Daoy (cell line): Measurements from ENCODE around the gene AMBN. TPM values are rescaled to one million over a fixed set of nuclear protein-coding genes. Genes with fewer than 3 reads are reported as not detected.

Experiments used
- DNase-seq: peaks from one replicate; pipeline ENCODE4 v3.0.0-alpha.2; 2015; ENCODE audit warnings: low read depth
- total RNA-seq: library from RNA; depleted of rRNA; stranded (reverse); fragments of >200 nt; shearing (Covaris generic); gene quantifications from 2 replicates; pipeline ENCODE4 v1.2.3, GENCODE V29; 2014; rRNA removed

Gene AMBN, protein sequence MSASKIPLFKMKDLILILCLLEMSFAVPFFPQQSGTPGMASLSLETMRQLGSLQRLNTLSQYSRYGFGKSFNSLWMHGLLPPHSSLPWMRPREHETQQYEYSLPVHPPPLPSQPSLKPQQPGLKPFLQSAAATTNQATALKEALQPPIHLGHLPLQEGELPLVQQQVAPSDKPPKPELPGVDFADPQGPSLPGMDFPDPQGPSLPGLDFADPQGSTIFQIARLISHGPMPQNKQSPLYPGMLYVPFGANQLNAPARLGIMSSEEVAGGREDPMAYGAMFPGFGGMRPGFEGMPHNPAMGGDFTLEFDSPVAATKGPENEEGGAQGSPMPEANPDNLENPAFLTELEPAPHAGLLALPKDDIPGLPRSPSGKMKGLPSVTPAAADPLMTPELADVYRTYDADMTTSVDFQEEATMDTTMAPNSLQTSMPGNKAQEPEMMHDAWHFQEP
- total RNA-seq = 0.06 TPM in 1 of 2 replicates, not detected in the other

DNA sequence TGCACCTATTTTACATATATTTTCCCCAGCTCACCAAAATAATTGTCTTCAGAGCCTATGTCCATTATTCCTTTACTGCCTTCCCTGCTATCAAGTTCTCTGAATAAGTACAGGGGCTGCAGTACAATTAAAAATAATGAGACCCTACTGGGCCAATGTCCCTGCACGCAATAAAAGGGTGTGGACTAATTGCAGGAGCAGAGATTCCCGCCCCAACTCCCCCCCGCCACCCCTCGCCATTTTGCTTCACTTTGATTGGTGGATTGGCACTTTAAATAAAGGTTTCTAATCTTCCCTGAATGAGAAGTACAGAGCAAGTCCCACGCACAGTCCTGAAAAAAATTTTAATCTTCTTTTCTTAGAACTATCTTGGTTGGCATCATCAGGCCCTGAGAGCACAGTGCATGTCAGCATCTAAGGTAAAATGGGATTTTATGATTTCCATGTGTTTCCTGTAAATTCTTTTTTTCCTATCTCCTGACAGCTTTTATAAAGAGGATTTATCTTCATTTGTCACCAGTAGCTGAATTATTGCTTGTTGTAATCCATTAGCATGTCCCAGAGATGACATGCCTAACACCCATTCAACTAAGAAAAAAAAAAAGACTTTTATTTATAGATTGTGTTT lies at the start of gene AMBN:
AMBN (plus strand) TSS at position 302 of the 628 bp plus-strand sequence; CDS start at position 405, 103 bp downstream.
- DNase-seq = no peak

DNA sequence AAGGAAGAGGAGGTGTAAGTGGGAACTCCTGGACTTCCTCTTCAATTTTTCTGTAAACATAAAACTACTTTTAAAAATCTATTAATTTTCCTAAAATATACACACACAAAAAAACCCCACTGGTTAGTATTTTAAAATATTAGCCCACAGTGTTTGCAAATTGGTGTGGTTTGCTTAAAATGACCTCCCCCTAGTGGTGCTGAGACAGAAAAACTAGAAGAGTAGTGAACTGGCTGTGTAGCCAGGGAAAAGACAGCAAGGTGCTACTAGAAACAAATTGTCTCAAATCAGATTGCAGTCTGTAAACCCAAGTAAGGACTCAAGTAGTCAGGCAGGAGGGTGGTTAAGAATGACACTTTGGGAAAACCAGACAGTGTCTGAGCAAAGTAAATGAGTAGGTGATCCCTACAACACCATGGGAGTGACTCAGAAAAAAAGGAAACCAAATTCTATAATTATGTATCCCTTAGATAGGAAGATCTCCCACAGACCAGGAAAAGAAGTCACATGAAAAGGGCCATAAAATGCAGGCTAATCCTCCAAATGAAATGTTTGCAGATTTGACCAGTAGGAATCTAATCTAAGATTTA lies 47.7 kb upstream of the AMBN start:
- peak; percentile 42 for DNase-seq

DNA sequence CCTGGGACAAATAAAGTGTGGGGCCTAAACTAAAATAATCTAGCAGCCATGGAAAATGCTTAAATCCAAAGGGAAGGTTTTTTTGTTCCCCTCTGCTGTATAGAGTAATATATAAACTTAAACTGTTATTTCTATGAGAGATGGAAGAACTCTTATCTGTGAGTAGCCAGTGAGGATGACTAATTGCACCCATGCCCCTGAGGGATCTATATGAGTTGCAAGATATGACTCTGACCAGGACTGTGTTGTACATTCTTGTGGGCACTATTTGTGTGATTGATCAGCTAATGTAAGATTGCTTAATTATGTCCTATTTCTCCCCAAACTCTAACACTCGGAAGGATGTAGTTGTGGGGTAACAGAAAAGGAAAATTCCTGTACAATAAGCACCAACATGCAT lies 35.2 kb upstream of the AMBN start:
- DNase-seq = peak; percentile 44

DNA sequence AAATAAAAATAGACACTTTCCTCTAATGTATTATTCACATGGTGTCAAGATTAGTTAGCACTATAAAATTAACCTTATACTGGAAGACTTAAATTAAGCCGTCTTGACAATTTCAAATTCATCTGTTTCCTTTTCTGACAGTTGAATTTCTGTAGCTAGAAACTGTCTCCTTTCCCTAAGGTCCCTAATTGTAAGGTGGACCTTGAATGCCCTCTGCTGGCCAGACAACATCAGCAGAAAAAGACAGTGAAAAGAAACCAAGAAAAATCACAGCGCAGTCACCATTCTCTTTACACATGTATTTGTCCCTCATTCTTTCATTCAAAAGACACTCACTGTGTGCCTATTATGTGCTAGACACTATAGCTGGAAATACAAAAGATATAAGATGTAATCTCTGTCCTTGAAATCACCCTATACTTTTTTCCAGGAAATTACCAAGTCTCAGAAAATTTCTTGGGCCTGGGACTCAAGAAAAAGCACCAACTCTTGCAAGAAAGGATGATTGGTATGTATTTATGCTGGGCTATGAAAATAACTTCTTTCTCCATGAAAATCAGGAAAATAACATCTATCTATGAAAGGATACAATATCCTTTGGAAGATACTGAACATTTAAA lies 32.7 kb upstream of the AMBN start:
- DNase-seq = peak; percentile 40

DNA sequence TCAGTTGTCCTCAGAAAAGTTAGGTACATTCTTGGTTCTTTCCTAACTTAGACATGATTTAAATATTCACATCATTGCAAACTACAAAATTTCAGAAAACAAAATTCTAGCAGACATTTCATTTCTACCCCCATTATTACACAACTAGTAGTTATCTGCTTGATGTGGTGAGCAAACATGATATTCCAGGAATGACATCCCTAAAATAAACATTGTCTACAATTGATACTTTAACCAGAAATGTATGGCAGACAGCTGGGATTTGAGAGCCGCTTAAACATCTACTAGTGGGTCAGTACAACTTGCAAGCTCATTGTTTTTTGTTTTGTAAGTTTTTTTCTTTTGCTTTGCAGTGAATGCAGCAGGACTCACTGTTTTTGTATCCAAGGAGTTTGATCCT lies 32.1 kb upstream of the AMBN start:
- no peak for DNase-seq

DNA sequence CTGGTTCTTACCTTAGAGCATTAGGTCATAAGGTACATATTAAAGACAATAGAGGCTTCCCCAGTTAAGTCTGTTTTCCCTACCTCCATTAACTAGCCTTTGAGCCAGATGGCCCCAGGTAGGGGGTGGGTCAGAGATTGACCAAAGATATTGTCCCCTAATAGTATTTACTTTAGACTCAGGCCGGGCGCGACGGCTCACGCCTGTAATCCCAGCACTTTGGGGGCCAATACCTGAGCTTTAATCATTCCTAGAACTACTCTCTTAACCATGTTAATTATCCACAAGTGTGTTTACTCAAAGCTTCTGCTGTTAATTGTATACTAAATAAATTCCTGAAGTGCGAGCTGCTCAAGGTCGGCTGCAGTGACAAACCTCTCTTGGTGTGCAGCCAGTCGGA lies 28.0 kb upstream of the AMBN start:
- DNase-seq = no peak

DNA sequence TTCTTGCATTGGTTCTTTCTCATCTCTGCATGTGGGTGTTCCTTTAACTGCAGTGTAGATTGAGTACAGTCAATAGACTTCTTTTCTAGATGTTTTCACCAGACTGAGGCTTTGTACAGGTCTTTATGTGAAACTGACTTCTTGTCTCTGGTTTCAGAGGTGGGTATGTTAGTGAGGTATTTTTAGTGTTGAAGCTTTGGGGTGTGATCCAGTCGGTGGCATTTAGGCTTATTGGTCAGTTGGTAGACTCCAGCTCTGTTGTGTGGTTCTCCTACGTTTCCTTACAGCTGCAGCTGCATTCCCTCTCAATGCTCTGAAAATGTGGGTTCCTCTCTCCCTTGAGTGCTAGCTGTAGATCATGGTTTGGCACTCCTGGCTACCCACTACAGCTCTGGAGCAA lies 21.3 kb upstream of the AMBN start:
- DNase-seq = no peak

DNA sequence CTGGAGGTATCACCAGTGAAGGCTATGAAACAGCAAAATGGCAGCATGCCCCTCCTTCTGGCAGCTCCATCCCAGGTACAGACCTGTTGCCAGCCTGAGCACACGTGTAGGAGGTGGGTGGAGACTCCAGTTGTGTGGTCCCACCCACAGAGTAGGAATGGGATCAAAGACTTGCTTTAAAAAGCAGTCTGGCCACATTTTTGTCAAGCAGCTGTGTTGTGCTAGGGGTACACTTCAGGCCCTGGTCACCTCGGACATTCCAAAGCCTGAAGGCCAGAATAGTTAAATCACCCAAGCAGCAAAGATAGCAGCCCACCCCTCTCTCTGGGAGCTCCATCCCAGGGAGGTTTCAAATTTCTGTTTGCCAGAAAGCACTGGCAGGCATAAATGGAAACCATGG lies 20.3 kb upstream of the AMBN start:
- DNase-seq = no peak

DNA sequence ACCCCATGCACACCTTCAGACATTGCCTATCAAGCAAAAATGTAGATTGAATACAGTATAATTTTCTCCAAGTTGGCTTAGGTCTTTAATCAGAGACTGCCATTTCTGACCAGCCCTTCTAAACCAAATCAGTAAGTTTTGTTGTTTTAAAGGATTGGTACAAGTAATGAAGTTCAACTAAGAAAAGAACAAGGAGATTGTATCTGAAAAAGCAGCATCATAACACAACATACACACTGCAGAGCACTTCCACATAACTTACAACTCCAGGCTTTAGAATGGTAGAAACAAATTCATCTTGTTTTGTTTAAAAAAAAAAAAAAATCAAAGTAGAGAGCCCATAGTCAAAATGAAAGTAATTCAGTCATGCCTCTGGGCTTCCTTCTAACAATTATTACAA lies 16.1 kb upstream of the AMBN start:
- DNase-seq = no peak

DNA sequence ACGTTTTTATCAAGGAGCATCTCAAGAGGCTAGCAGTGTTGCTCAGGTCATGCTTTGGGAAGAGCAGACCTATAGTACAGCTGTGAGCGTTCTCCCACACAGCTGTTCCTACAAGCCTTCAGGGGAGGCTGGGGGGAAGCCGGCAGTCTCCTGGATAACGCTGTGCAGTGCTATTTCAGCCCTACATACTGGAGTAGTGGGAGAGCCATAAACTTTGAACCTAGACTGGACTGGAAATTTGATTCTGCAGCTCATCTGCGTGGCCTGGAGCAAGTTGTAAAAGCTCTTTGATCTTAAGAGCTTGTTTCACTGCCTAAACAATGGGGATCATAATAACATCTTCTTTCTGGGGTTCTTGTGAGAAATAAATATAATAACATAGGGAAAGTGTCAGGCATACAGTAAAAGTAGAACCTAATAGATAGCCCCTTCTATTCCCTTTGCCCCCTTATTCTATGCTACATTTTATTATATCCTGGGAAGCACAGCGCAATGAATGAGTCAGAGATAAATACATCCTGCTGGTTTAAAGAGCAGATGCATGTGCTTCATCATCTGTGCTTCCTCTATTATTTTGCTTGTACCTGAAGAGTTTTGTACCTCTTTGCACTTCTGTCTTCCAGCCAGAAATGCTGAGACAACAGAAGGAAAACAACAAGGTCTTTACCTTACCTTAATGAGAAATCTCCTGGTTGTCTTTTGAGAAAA lies 14.7 kb upstream of the AMBN start:
- DNase-seq = no peak

DNA sequence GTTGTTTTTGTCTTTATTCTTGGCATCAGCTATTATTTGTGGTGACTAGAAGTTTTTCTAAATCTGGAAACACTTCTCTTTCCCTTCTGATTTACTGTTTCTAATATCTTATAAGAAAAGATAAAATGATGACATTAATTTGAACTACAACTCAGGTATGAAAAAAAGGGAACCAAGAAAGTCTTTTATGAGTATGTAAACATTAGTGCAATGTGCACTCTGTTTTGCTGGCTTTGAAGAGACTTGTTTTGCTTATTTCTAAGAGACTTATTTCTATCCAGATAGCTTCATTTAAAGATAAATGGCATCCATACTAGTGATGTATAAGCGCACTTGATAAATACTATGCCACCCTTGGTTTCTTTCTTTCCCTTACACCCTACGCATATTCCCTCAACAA lies 10.1 kb upstream of the AMBN start:
- no peak for DNase-seq

DNA sequence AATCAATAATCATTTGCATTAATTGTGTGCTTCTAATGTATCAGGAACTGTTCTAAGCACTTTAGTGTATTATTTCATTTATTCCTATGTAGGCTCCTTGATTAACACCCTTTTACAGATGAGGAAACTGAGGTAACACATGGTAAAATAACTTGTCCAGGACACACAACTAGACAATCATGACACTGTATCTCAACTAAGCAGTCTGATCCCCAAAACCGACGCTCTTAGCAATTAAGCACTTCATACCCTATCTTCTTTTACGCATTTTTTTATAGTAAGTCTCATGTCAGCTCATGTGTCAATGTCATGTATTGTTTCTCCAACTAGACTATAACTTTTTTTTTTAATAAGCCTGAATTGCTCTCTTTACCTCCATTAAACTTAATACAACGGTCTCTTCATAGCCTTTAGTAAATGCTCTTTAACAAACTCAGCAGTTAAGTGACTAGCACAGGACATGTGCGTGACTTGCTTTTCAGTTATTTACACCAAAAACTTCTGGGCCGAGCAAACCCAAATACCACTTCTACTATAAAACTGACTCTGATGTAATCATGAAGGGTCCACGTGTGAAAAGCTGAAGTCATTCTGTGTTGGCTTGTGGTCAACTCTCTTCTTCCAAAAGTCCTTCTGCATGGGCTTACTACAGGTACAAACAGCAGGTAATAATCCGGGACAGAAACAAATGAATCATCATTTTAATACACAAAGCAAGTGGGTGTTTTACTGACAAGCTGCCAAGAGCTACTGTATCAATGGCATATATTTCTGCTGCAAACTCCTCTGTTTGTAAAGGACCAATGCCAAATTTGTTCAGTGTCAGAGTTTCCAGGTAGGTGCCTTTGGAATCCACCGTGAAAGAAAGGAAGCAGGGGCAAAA lies 7.9 kb upstream of the AMBN start:
- peak; percentile 1 for DNase-seq

DNA sequence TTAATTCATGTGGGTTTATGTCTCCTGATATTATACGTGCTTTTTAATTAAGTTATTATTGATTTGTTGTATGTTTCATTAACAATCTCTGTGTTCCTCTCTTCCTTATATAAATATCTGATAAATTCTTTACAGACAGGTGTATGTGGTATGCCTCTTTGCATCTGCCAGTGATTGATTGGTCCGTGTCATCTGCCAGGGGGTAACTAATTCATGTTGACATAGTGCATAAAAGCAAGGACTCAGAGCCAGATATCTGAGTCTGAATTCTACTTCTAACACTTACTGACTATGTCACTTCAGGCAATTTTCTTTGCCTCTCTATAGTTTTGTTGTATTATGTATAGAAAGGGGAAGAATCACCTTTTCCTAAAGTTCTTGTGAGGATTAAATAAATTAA lies 5.2 kb upstream of the AMBN start:
- no peak for DNase-seq

DNA sequence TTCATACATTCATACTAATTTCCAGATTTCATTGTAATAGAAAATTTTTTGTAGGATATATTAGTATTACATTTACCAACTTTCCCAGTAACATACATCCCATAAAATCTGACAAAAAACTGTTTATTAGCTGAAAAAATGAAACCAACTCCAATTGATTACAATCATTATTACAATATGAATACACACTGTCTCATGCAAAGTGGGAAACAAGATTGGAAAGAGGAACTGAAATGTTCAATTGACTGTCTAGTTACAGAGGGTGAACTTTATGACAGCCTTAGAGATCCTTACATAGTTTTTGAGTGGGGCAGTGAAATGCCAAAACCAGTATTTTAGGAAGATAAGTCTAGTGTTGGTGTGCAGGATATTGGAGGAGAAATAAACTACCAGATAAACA lies 2.3 kb upstream of the AMBN start:
- no peak for DNase-seq

DNA sequence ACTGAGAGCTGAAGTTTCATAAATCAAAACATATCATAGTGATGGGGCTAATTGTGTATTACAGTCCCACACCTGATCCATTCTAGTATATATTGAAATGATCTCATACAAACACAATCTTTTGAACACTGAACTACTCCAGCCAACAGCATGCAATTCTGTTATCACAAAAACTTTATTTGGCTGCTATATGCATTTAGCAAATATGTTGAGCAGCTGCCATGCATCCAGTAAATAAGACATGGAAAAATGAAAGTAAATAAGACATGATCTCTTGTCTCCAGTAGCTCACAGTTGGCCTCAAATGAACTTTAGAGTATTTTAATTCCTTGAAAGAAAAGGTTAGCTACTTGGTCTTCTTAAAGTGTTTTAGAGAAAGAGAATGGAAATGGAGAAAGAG lies 2.1 kb downstream of the AMBN start:
- DNase-seq = no peak

DNA sequence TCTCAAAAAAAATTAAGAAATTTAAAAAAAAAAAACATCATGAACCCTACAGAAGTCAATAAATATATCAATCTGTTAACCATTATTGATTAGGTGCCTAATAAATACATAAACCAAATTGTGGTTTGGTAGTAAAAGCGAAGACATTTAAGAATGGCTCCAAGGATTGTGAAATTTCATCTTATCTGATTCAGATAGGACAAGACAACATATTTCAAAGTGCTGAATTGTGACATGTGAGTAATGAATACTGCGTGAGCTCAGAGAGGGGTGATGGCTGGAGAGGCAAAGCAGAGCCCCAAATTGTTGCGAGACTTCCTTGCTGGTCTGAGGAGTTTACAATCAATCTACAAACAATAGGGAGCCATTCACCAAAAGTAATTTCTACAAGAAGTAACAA lies 8.2 kb downstream of the AMBN start:
- DNase-seq = no peak

DNA sequence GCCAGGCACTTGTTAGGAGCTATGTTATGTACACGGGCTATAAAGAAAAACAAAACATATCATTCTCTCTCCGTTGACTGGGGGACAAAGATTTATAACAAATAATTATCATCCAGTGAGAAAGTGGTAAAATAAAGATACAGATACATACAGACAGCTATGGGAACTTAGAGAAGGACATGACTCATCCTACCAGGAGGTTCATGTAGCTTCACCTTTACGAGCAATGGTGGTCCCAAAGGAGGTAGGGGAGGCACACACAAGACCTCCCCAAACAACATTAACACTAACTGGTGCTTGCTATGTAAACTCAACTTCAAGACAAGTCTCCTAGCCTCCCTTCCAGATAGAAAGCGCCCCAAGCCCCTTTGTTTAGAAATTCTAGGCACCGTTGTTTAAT lies 8.9 kb downstream of the AMBN start:
- DNase-seq = no peak

DNA sequence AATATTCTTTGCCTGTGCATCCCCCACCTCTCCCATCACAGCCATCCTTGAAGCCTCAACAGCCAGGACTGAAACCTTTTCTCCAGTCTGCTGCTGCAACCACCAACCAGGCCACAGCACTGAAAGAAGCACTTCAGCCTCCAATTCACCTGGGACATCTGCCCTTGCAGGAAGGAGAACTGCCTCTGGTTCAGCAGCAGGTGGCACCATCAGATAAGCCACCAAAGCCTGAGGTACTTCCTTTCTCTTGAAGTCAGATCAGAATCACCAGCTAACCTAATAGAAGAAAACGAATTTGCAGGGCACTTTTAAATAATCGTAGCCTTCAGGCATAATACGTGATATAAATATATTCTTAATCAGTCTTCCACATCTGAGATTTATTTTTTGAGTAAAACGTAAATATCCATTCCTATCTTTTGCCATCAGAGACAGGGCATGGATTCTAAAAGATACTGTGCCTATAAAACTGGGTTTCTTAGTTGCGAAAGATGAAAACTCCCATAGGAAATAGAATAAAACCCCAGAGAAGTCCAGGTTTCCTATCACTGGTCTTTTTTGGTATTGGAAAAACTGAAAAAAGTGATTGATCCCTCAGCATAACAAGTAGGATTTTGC lies 9.5 kb downstream of the AMBN start:
- peak; percentile 48 for DNase-seq

DNA sequence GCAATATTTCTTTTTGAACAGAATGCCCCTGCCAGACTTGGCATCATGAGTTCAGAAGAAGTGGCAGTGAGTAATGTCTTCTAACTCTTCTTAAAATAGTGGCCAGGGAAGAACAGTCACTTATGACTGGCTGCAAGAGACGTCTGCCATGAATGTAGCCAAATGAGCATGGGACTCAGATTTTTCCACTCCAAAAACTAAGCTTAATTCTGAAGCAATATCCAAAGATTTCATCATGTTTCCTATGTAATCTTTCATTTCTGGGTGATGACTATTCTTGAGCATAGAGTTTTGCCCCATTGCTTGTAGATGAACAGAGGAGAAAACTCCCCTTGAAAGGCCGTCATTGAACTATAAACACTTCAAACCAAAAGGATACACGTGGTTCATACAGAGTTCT lies 11.8 kb downstream of the AMBN start:
- DNase-seq = no peak

DNA sequence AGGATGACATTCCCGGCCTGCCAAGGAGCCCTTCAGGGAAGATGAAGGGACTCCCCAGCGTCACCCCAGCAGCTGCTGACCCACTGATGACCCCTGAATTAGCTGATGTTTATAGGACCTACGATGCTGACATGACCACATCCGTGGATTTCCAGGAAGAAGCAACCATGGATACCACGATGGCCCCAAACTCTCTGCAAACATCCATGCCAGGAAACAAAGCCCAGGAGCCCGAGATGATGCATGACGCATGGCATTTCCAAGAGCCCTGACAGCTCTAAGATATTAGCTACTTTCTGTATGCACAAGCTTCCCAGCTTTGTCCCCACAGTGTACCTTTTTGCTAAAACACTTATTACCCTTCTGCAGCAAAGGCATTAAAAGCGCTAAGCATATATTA lies 14.4 kb downstream of the AMBN start:
- no peak for DNase-seq
